Measurements from ENCODE around the gene CBFA2T2.
"Not testable (repeated sequence)": the region's sequence is repeated elsewhere in the genome, so short reads cannot be mapped to it uniquely, and the experiment has no call there.

The CBFA2T2 gene

GRCh38 chr20:33551778-33552177, 61.9 kb downstream of the CBFA2T2 start:
- DNase-seq (ENCODE audit: low spot score), result no peak

- no peak for DNase-seq (ENCODE audit: low spot score)
These were observed 62.6 kb downstream of the CBFA2T2 start for GRCh38 chr20:33552519-33552918.

GRCh38 chr20:33553516-33553915, 63.6 kb downstream of the CBFA2T2 start:
- DNase-seq (ENCODE audit: low spot score), result no peak

- peak; percentile 90 for DNase-seq (ENCODE audit: low spot score)
These were observed 65.1 kb downstream of the CBFA2T2 start for GRCh38 chr20:33554914-33555420.

- no peak for DNase-seq (ENCODE audit: low spot score)
These were observed 65.9 kb downstream of the CBFA2T2 start for GRCh38 chr20:33555755-33556154.

GRCh38 chr20:33556246-33556645, 66.3 kb downstream of the CBFA2T2 start:
- no peak for DNase-seq (ENCODE audit: low spot score)

GRCh38 chr20:33558348-33559144, 68.7 kb downstream of the CBFA2T2 start:
- no peak for DNase-seq (ENCODE audit: low spot score)

- DNase-seq (ENCODE audit: low spot score), result no peak
These were observed 69.3 kb downstream of the CBFA2T2 start for GRCh38 chr20:33559212-33559611.

- DNase-seq (ENCODE audit: low spot score), result no peak
These were observed 70.1 kb downstream of the CBFA2T2 start for GRCh38 chr20:33560026-33560425.

GRCh38 chr20:33561053-33561452, 71.2 kb downstream of the CBFA2T2 start:
- DNase-seq (ENCODE audit: low spot score), result not testable (repeated sequence)

- DNase-seq (ENCODE audit: low spot score), result no peak
These were observed 72.1 kb downstream of the CBFA2T2 start for GRCh38 chr20:33561692-33562601.

GRCh38 chr20:33563788-33564187, 73.9 kb downstream of the CBFA2T2 start:
- no peak for DNase-seq (ENCODE audit: low spot score)

GRCh38 chr20:33566781-33567603, 77.1 kb downstream of the CBFA2T2 start:
- no peak for DNase-seq (ENCODE audit: low spot score)

GRCh38 chr20:33567949-33568348, 78.1 kb downstream of the CBFA2T2 start:
- no peak for DNase-seq (ENCODE audit: low spot score)

- no peak for DNase-seq (ENCODE audit: low spot score)
These were observed 78.5 kb downstream of the CBFA2T2 start for GRCh38 chr20:33568378-33568777.

GRCh38 chr20:33568868-33569801, 79.2 kb downstream of the CBFA2T2 start:
- DNase-seq (ENCODE audit: low spot score), result no peak

- no peak for DNase-seq (ENCODE audit: low spot score)
These were observed 80.0 kb downstream of the CBFA2T2 start for GRCh38 chr20:33569802-33570391.

- no peak for DNase-seq (ENCODE audit: low spot score)
These were observed 80.8 kb downstream of the CBFA2T2 start for GRCh38 chr20:33570743-33571142.

- DNase-seq (ENCODE audit: low spot score), result not testable (repeated sequence)
These were observed 83.4 kb downstream of the CBFA2T2 start for GRCh38 chr20:33573268-33573667.

GRCh38 chr20:33575282-33575681, 85.4 kb downstream of the CBFA2T2 start:
- no peak for DNase-seq (ENCODE audit: low spot score)

Measured in activated CD4-positive, alpha-beta T cell treated with anti-CD3 and anti-CD28 coated beads, Interleukin-2, Interleukin-4, amounts not matched to agents 100 ng/mL and 50 ng/mL, durations not matched to agents 16 hours and 8 hours (primary cell).